ENCODE data around the gene TAF9B.
"Not testable (repeated sequence)": the region's sequence is repeated elsewhere in the genome, so short reads cannot be mapped to it uniquely, and the experiment has no call there.

TAF9B gene

GRCh38 chrX:78116365-78116764, 23.1 kb downstream of the TAF9B start:
- DNase-seq (ENCODE audit: low read depth), result no peak

- no peak for DNase-seq (ENCODE audit: low read depth)
These were observed 28.1 kb downstream of the TAF9B start for GRCh38 chrX:78111140-78111931.

GRCh38 chrX:78109458-78109857, 30.0 kb downstream of the TAF9B start:
- no peak for DNase-seq (ENCODE audit: low read depth)

- no peak for DNase-seq (ENCODE audit: low read depth)
These were observed 32.8 kb downstream of the TAF9B start for GRCh38 chrX:78106651-78106986.

- no peak for DNase-seq (ENCODE audit: low read depth)
These were observed 33.4 kb downstream of the TAF9B start for GRCh38 chrX:78105944-78106650.

GRCh38 chrX:78104447-78105176, 34.8 kb downstream of the TAF9B start:
- DNase-seq (ENCODE audit: low read depth), result no peak

- DNase-seq (ENCODE audit: low read depth), result peak; percentile 82
These were observed 35.6 kb downstream of the TAF9B start, which contains the start of gene PGK1 for GRCh38 chrX:78103623-78104446. TSS of gene PGK1 (plus strand) at chrX:78104248. CDS start at chrX:78104341, 93 bp downstream.

GRCh38 chrX:78103001-78103622, 36.3 kb downstream of the TAF9B start:
- DNase-seq (ENCODE audit: low read depth), result no peak

GRCh38 chrX:78102091-78102490, 37.4 kb downstream of the TAF9B start:
- no peak for DNase-seq (ENCODE audit: low read depth)

GRCh38 chrX:78098108-78098507, 41.3 kb downstream of the TAF9B start:
- no peak for DNase-seq (ENCODE audit: low read depth)

GRCh38 chrX:78092296-78092695, 47.2 kb downstream of the TAF9B start:
- no peak for DNase-seq (ENCODE audit: low read depth)

GRCh38 chrX:78081413-78081812, 58.0 kb downstream of the TAF9B start:
- not testable (repeated sequence) for DNase-seq (ENCODE audit: low read depth)

All from stimulated activated CD8-positive, alpha-beta memory T cell treated with anti-CD3 and anti-CD28 coated beads, Interleukin-7, amount 100 ng/mL, for 24 hours (primary cell).